NCI-H2196 (cell line): ENCODE data around the gene ROBO1.

Experiments
- DNase-seq: peaks from one replicate; lab custom pipeline; 2025; ENCODE audit not compliant: unreplicated experiment; lab: John Stamatoyannopoulos, UW

ROBO1 gene

GRCh38 chr3:78822726-78823125 lies 945.1 kb downstream of the ROBO1 start:
- DNase-seq, result no peak

- DNase-seq, result no peak
Measured at GRCh38 chr3:78820542-78820941, 947.3 kb downstream of the ROBO1 start.

DNA sequence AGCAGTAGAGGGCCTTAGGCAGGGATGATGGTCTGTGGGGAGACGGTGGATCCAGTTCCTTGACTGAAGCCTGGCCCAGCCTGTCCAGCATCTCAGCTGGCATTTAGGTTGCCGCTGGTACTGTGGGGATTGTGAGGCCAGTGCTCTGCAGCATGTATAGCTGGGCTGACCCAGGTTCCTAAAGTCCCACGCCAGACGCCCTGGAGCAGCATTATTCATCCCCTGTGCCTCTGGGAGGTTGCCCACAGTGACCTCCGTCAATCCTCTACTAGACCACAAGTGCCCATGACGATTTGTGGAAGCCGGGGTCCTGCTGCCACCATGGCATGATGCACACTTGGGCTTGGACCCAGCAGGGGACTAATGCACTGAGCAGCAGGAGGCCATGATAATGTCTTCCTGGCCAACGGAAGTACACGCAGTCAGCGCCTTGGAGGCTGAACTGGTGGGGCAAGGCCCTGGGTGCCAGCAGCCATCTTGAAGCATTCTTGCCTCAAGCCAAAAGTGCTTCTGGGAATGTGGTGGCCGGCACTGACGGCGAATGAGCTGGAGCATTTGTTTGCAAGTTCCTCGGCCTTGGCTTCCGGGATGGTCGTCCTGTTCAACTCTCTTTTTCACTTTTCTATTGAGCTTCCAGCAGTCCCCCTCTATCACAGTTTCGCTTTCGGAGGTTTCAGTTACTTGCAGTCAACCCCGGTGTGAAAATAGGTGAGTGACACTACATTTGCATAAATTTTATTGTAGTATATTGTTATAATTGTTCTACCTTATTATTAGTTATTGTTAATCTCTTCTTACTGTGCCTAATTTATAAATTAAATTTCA lies 949.4 kb downstream of the ROBO1 start:
- DNase-seq, result no peak

GRCh38 chr3:78814893-78815562 lies 952.8 kb downstream of the ROBO1 start:
- no peak for DNase-seq

- no peak for DNase-seq
Measured at GRCh38 chr3:78812166-78812565, 955.6 kb downstream of the ROBO1 start.

DNA sequence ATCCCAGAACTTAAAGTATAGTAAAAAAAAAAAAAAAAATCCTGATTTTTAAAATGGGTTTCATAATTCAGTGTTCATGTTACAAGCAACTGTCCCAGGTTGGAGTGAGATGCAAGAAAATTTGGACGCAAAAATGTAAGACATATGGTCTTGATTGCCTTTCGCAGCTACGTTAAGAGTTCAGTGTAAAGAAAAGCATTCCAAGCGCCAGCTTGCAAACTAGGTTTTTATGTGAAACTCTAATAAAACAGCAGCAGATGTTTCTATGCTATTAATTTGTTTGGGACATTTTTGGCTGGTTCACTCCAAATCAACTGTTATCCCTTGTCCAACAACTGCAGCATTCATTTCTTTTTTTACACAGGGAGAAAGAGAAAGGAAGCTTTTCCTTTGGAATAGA lies 957.8 kb downstream of the ROBO1 start:
- no peak for DNase-seq

DNA sequence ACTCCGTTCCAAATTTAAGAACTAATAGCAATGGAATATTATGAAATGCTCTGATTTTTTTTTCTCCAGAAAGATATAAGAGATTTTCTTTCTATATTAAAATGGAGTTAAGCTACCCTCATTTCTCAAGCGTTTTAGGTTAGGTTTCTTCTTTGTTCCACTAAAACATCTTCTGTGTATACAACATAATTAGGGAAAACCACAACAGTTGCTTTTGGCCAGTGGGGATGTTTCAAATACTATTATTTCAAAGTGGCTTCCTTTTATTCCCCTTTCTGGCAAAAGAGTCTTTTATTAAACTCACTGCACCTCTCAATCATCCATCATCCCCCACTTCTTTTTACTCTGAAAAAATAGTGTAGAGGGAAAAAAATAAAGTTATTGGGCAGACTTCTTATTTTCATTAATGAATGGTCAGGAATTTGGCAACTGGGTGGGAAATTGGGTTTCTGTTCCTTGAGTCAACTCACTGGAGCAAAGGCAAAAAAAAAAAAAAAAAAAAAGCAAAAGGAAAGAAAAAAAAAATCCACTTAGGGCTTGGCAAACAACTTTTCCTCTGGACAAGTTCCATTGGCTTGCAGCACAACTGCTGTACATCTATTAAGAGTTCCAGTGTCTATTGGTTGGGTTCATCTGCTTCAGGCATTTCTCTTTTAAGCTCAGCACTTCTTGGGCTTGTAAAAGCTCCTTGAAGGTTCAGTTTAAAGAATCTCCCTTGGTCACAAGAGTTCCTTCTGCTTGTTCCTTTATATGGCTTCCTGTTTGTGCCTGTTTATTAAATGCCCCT lies 963.4 kb downstream of the ROBO1 start:
- no peak for DNase-seq

DNA sequence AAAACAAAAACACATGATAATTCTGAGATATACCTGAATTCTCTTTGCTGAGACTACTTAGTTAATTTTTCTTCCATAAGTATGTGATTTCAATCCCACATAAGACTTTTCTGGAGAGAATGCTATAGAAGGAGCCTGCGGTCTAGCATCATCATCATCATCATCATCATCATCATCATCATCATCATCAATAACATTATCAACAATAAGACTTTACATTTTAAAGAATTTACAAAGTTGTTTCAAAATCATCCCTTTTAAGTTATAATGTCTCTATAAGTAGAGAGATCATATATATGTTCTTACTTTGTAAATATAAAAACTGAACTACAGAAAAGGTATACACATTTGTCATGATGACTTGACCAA lies 965.3 kb downstream of the ROBO1 start:
- no peak for DNase-seq

GRCh38 chr3:78801926-78802561 lies 965.8 kb downstream of the ROBO1 start:
- DNase-seq, result no peak

GRCh38 chr3:78799681-78800080 lies 968.1 kb downstream of the ROBO1 start:
- DNase-seq, result no peak

DNA sequence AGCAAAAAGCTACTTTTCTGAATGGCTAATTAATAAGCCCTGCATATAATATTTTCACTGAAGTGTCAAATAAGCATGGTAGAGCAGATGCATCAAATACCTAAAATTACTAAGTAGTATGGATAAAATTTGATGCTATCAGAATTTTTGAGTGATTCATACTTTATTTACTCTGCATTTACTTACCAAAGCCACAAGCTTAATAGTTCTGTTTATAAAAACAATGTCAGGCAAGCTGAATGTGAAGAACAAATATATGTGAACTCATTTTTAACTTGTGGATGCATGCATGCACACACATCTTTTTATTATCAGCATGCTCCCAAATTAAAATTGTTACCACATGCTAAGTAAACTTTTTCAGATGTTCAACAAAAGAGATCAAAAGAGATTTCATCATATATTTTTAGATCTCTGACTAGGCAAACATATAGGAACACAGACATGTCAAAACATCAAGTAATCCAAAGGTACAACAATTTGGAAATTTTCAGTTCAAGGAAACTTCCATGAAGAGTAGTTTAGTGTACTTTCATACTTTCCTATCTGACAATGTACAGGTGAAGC lies 969.4 kb downstream of the ROBO1 start:
- no peak for DNase-seq

DNA sequence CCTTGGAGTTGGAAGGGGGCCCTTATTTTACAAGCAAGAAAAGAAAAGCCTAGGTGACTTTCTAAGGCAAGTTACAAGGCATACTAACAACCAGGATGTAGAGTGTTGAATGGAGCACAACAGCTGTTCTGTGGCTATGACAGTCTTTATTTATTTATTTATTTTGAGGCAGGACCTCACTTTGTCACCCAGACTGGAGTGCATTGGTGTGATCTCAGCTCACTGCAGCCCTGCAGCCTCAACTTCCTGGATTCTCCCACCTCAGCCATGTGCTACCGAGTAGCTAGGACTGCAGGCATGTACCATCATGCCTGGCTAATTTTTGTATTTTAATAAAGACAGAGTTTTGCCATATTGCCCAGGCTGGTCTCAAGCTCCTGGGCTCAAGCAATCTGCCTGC lies 973.4 kb downstream of the ROBO1 start:
- DNase-seq, result no peak

GRCh38 chr3:78792733-78793132 lies 975.1 kb downstream of the ROBO1 start:
- no peak for DNase-seq

DNA sequence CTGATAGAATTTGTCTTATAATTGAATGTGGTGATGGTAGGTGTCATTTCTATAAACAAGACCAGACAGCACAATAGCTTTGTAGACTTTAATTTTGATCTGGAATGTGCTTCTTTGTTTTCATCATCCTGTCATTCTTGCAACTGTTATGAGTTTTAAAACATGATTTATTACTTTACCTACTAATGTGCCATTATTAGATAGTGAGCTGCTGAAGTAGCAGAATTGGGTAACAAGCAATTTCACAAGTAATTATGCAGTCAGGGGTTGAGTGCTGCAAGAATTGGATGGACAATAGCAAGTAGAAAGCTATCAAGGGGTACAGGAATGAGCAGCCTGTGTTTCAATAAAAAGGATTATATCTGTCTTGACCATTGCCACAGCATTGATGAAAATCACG lies 975.6 kb downstream of the ROBO1 start:
- DNase-seq, result no peak

GRCh38 chr3:78791753-78792152 lies 976.0 kb downstream of the ROBO1 start:
- no peak for DNase-seq

- no peak for DNase-seq
Measured at GRCh38 chr3:78788839-78789238, 979.0 kb downstream of the ROBO1 start.

- DNase-seq, result no peak
Measured at GRCh38 chr3:78785004-78785403, 982.8 kb downstream of the ROBO1 start.

DNA sequence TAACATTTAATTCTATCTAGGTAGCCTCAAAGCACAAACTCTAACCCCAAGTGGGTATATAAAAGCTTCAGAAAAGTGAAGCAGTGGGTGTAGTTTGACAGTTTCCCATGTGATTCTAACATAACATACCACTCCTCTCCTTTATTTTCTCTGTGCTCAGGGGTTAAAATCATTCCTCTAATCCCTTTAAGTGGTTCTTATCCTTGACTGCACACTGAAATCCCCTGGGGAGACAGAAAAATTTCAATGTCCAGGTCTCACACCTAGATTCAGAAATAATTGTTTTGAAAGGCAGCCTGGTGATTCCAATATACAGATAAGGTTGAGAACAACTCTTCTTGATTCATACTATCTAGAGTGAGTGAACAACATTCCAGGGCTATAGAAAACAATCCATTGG lies 986.4 kb downstream of the ROBO1 start:
- no peak for DNase-seq

- DNase-seq, result peak; percentile 6
Measured at GRCh38 chr3:78765671-78766485, 1001.9 kb downstream of the ROBO1 start.

GRCh38 chr3:78764634-78765033 lies 1003.2 kb downstream of the ROBO1 start:
- DNase-seq, result no peak
